Left lung (tissue), 10 donors: ENCODE measurements around the gene L1TD1. TPM values are rescaled to one million over a fixed set of nuclear protein-coding genes. Genes with fewer than 3 reads are reported as not detected.
"Not testable (repeated sequence)": the region's sequence is repeated elsewhere in the genome, so short reads cannot be mapped to it uniquely, and the experiment has no call there.

Source experiments
- ATAC-seq: fragments of 200-7000 bp; cut with Tn5 transposase; one replicate; pipeline ENCODE4 v1.9.1; 2020; ENCODE audit warnings: moderate library complexity
- DNase-seq, 4 donors: peaks; one replicate each; pipeline ENCODE4 v3.0.0-alpha.2; 2013 to 2020
- H3K27ac ChIP-seq, 2 donors: fragments of 200-600 bp; sonication (generic) in 1 of 2; one replicate each; pipeline versions ENCODE4 v1.5.0 to v1.8.0; 2020 to 2021
- H3K27me3 ChIP-seq, 2 donors: fragments of 200-600 bp; sonication (generic) in 1 of 2; one replicate each; pipeline versions ENCODE4 v1.5.0 to v1.8.0; 2020 to 2021
- H3K36me3 ChIP-seq, 2 donors: fragments of 200-600 bp; sonication (generic) in 1 of 2; one replicate each; pipeline versions ENCODE4 v1.5.0 to v1.8.0; 2020 to 2021
- H3K4me1 ChIP-seq, 2 donors: fragments of 200-600 bp; one replicate each; pipeline ENCODE4 v1.8.0; 2021
- H3K4me3 ChIP-seq, 2 donors: fragments of 200-600 bp; sonication (generic) in 1 of 2; one replicate each; pipeline versions ENCODE4 v1.5.0 to v1.8.0; 2020 to 2021; ENCODE audit warnings: mild to moderate bottlenecking in 1 of 2
- H3K9me3 ChIP-seq, 2 donors: fragments of 200-600 bp; sonication (generic) in 1 of 2; one replicate each; pipeline versions ENCODE4 v1.5.0 to v1.8.0; 2020 to 2021
- CTCF ChIP-seq, 2 donors: fragments of 200-600 bp; sonication (generic) in 1 of 2; IDR thresholded peaks; one replicate each; pipeline versions ENCODE4 v1.5.0 to v1.8.0; 2021; ENCODE audit warnings: antibody characterized with exemption in 2 of 2
- intact Hi-C, 2 donors: fragments of 100-400 bp; cut with DNase I; formaldehyde crosslinking; loops; one replicate each; pipeline versions ENCODE4 v1.11.2 to v1.14.2; 2022
- polyA plus RNA-seq, 6 donors: library from polyadenylated mRNA; unstranded; fragments of 120-200 nt; gene quantifications; one replicate each; pipeline ENCODE4 v1.2.1, GENCODE V29; 2013; ENCODE audit not compliant: insufficient read length in 6 of 6
- total RNA-seq, 2 donors: library from RNA; stranded (reverse); fragmentation: NEBNext Ultra II Directional; extraction: Animal tissue kit (Norgen Biotek cat#: 25700); gene quantifications; one replicate each; pipeline ENCODE4 v1.2.1, GENCODE V29; 2021
- donor health status: DM: no; HTN: yes; CAD: no.
- donor health status: DM: no; HTN: no; CAD: no.

L1TD1 gene
- total and polyA plus RNA-seq, 8 donors: 0.93 to 8.4 (median 6.2) TPM

- ATAC-seq (no peak), DNase-seq (no peak)
- TF ChIP-seq CTCF (IDR thresholded peaks at IDR 0.05): no peak
- Histone ChIP-seq H3K27ac (no peak overlapping the region), H3K4me3 (no peak overlapping the region), H3K9me3 (peaks cover 0 to 14% of the 10 kb centered on the region in 2 donors), H3K36me3 (no peaks in the 10 kb centered on the region), H3K27me3 (no peaks in the 10 kb centered on the region), H3K4me1 (no peaks in the 10 kb centered on the region)
- intact Hi-C loops: no loop called here
These were observed 17.8 kb downstream of the L1TD1 start for GRCh38 chr1:62212411-62212810.

GRCh38 chr1:62213075-62213914, 18.6 kb downstream of the L1TD1 start:
- no peaks in the 10 kb centered on the region for H3K4me1 ChIP-seq
- no peak for TF ChIP-seq CTCF (IDR thresholded peaks at IDR 0.05)
- intact Hi-C loops: no loop called here
- ATAC-seq (no peak), DNase-seq (no peak)
- H3K4me3 ChIP-seq: no peak overlapping the region
- H3K27me3 ChIP-seq: no peaks in the 10 kb centered on the region
- peaks cover 0 to 14% of the 10 kb centered on the region in 2 donors for H3K9me3 ChIP-seq
- no peaks in the 10 kb centered on the region for H3K36me3 ChIP-seq
- H3K27ac ChIP-seq: no peak overlapping the region

GRCh38 chr1:62218604-62219003, 24.0 kb downstream of the L1TD1 start:
- H3K36me3 ChIP-seq: no peaks in the 10 kb centered on the region
- intact Hi-C loops: no loop called here
- H3K27me3 ChIP-seq: no peaks in the 10 kb centered on the region
- no peaks in the 10 kb centered on the region for H3K4me1 ChIP-seq
- DNase-seq: no peak
- no peak overlapping the region for H3K4me3 ChIP-seq
- TF ChIP-seq CTCF (IDR thresholded peaks at IDR 0.05): no peak
- ATAC-seq: no peak
- H3K27ac ChIP-seq: no peak overlapping the region
- H3K9me3 ChIP-seq: no peaks in the 10 kb centered on the region

GRCh38 chr1:62220456-62220855, 25.8 kb downstream of the L1TD1 start:
- H3K27ac ChIP-seq, intact Hi-C loops, DNase-seq, H3K27me3 ChIP-seq, H3K4me1 ChIP-seq, ATAC-seq, H3K4me3 ChIP-seq, H3K36me3 ChIP-seq, H3K9me3 ChIP-seq: not testable (repeated sequence)

GRCh38 chr1:62221171-62221570, 26.5 kb downstream of the L1TD1 start:
- Histone ChIP-seq H3K27ac (no peak overlapping the region), H3K36me3 (no peaks in the 10 kb centered on the region), H3K27me3 (no peaks in the 10 kb centered on the region), H3K9me3 (no peaks in the 10 kb centered on the region), H3K4me3 (no peak overlapping the region), H3K4me1 (no peaks in the 10 kb centered on the region)
- intact Hi-C loops: no loop called here
- ATAC-seq (no peak), DNase-seq (no peak)
- no peak for TF ChIP-seq CTCF (IDR thresholded peaks at IDR 0.05)

- TF ChIP-seq CTCF (IDR thresholded peaks at IDR 0.05): no peak
- Histone ChIP-seq H3K36me3 (no peaks in the 10 kb centered on the region), H3K27me3 (no peaks in the 10 kb centered on the region), H3K4me3 (no peak overlapping the region), H3K4me1 (no peaks in the 10 kb centered on the region), H3K9me3 (no peaks in the 10 kb centered on the region), H3K27ac (no peak overlapping the region)
- DNase-seq (no peak), ATAC-seq (no peak)
- intact Hi-C loops: no loop called here
These were observed 27.7 kb downstream of the L1TD1 start for GRCh38 chr1:62222321-62222720.
